Panc1 (cell line): ENCODE measurements around the gene PTGIS.

ENCODE experiments used
- CTCF ChIP-seq: fragments of 450-650 bp; IDR thresholded peaks from 2 replicates; pipeline ENCODE4 v1.5.1; 2017; ENCODE audit warnings: mild to moderate bottlenecking
- REST ChIP-seq, 2 experiments: IDR thresholded peaks; 2 replicates each; pipeline ENCODE4 v1.6.1; 2011 to 2012; ENCODE audit warnings: low read depth in 2 of 2, control low read depth in 1 of 2, low read length in 1 of 2, mild to moderate bottlenecking in 1 of 2, moderate library complexity in 1 of 2; ENCODE audit not compliant: insufficient read depth in 1 of 2

- TF ChIP-seq CTCF (no peak), REST (IDR thresholded peaks at IDR 0.05; ENCODE audit: insufficient read depth in 1 of 2, low read depth in 2 of 2, low read length in 1 of 2) (no peak)
Measured at GRCh38 chr20:49496043-49496442, 71.9 kb downstream of the PTGIS start.
